Kasumi-1 (cell line): Measurements from ENCODE around the gene BCAS3.

ENCODE experiments used
- DNase-seq, 2 experiments: peaks; one replicate each; lab custom pipeline; 2025; lab: John Stamatoyannopoulos, UW

BCAS3 gene

GRCh38 chr17:61409301-61410112 lies 731.9 kb downstream of the BCAS3 start:
- DNase-seq, result peak; percentile 65 to 71

GRCh38 chr17:61410141-61411010 lies 732.7 kb downstream of the BCAS3 start:
- DNase-seq, result no peak

GRCh38 chr17:61411011-61411260 lies 733.3 kb downstream of the BCAS3 start:
- DNase-seq, result no peak

GRCh38 chr17:61411261-61412142 lies 733.9 kb downstream of the BCAS3 start:
- peak in 1 of 2 experiments; percentile 44 for DNase-seq

- DNase-seq, result peak; percentile 70 to 74
Observed at GRCh38 chr17:61412143-61412859, 734.6 kb downstream of the BCAS3 start.

GRCh38 chr17:61412860-61413660 lies 735.4 kb downstream of the BCAS3 start:
- DNase-seq, result no peak

- no peak for DNase-seq
Observed at GRCh38 chr17:61413661-61414126, 736.0 kb downstream of the BCAS3 start.

- no peak for DNase-seq
Observed at GRCh38 chr17:61414141-61414935, 736.7 kb downstream of the BCAS3 start.

GRCh38 chr17:61414936-61415251 lies 737.2 kb downstream of the BCAS3 start:
- DNase-seq, result no peak

GRCh38 chr17:61415374-61416210 lies 737.9 kb downstream of the BCAS3 start:
- no peak for DNase-seq

- DNase-seq, result no peak
Observed at GRCh38 chr17:61416211-61416539, 738.5 kb downstream of the BCAS3 start.

GRCh38 chr17:61416540-61417363 lies 739.1 kb downstream of the BCAS3 start:
- peak; percentile 74 to 86 for DNase-seq

- DNase-seq, result no peak
Observed at GRCh38 chr17:61418449-61418848, 740.8 kb downstream of the BCAS3 start.

- no peak for DNase-seq
Observed at GRCh38 chr17:61419496-61420046, 741.9 kb downstream of the BCAS3 start.

GRCh38 chr17:61420052-61420451 lies 742.4 kb downstream of the BCAS3 start:
- DNase-seq, result no peak

GRCh38 chr17:61420745-61421398 lies 743.2 kb downstream of the BCAS3 start:
- no peak for DNase-seq

GRCh38 chr17:61421460-61421859 lies 743.8 kb downstream of the BCAS3 start:
- DNase-seq, result no peak
